HepG2 (cell line): ENCODE results near the gene CSNK1G3. TPM values are rescaled to one million over a fixed set of nuclear protein-coding genes. Genes with fewer than 3 reads are reported as not detected.

Experiments
- ARNT ChIP-seq: fragments of 450-650 bp; IDR thresholded peaks from 2 replicates; pipeline ENCODE4 v1.6.1; 2017
- ATF6 ChIP-seq: sonication (generic); formaldehyde crosslinking; conservative IDR thresholded peaks from 2 replicates; pipeline ENCODE4 v1.4.0; 2020; ENCODE audit warnings: missing genetic modification reagents
- CENPX ChIP-seq: sonication (generic); formaldehyde crosslinking; IDR thresholded peaks from 2 replicates; pipeline ENCODE4 v1.9.0; 2021; ENCODE audit warnings: mild to moderate bottlenecking, missing genetic modification reagents, moderate library complexity
- ELF4 ChIP-seq: sonication (generic); formaldehyde crosslinking; IDR thresholded peaks from 2 replicates; pipeline ENCODE4 v1.5.0; 2020; ENCODE audit warnings: missing genetic modification reagents, mild to moderate bottlenecking, moderate library complexity, borderline replicate concordance
- FOSL1 ChIP-seq: sonication (generic); formaldehyde crosslinking; IDR thresholded peaks from 2 replicates; pipeline ENCODE4 v1.9.0; 2021; ENCODE audit warnings: missing genetic modification reagents, borderline replicate concordance
- HIC2 ChIP-seq: sonication (generic); formaldehyde crosslinking; IDR thresholded peaks from 2 replicates; pipeline ENCODE4 v1.9.0; 2022; ENCODE audit warnings: low read depth, missing genetic modification reagents
- MAX ChIP-seq: IDR thresholded peaks from 2 replicates; pipeline ENCODE4 v1.6.1; 2012; ENCODE audit warnings: inconsistent platforms
- MEF2D ChIP-seq: sonication (generic); formaldehyde crosslinking; IDR thresholded peaks from 2 replicates; pipeline ENCODE4 v1.5.1; 2020; ENCODE audit warnings: mild to moderate bottlenecking, missing genetic modification reagents
- MYC ChIP-seq: sonication (generic); formaldehyde crosslinking; IDR thresholded peaks from 2 replicates; pipeline ENCODE4 v1.9.0; 2021; ENCODE audit warnings: missing genetic modification reagents, borderline replicate concordance
- SAP130 ChIP-seq: IDR thresholded peaks from 2 replicates; pipeline ENCODE4 v1.6.1; 2016; ENCODE audit warnings: low read depth
- SKIL ChIP-seq: sonication (generic); formaldehyde crosslinking; IDR thresholded peaks from 2 replicates; pipeline ENCODE4 v1.8.0; 2022; ENCODE audit warnings: missing genetic modification reagents, mild to moderate bottlenecking, moderate library complexity, borderline replicate concordance
- SNAI1 ChIP-seq: sonication (generic); formaldehyde crosslinking; IDR thresholded peaks from 2 replicates; pipeline ENCODE4 v1.5.0; 2020; ENCODE audit warnings: mild to moderate bottlenecking, missing genetic modification reagents, borderline replicate concordance
- TAF15 ChIP-seq: fragments of 200-400 bp; formaldehyde crosslinking; IDR thresholded peaks from one replicate; pipeline ENCODE4 v1.6.1; 2018; ENCODE audit warnings: mild to moderate bottlenecking, low read depth, low read length; ENCODE audit not compliant: poor library complexity, severe bottlenecking
- YY1 ChIP-seq: IDR thresholded peaks from 2 replicates; pipeline ENCODE4 v1.6.1; 2011; ENCODE audit warnings: low read length, low read depth, moderate library complexity, mild to moderate bottlenecking; ENCODE audit not compliant: insufficient read depth, insufficient replicate concordance
- ZFX ChIP-seq: sonication (generic); formaldehyde crosslinking; IDR thresholded peaks from 2 replicates; pipeline ENCODE4 v1.4.0; 2020; ENCODE audit warnings: mild to moderate bottlenecking, low read depth, missing genetic modification reagents, moderate library complexity
- ZNF44 ChIP-seq: sonication (generic); formaldehyde crosslinking; IDR thresholded peaks from 2 replicates; pipeline ENCODE4 v1.5.1; 2020; ENCODE audit warnings: mild to moderate bottlenecking, missing genetic modification reagents
- ZNF574 ChIP-seq: sonication (generic); formaldehyde crosslinking; IDR thresholded peaks from 2 replicates; pipeline ENCODE4 v1.4.0; 2020; ENCODE audit warnings: missing genetic modification reagents
- ZNF598 ChIP-seq: sonication (generic); formaldehyde crosslinking; IDR thresholded peaks from 2 replicates; pipeline ENCODE4 v1.5.1; 2020; ENCODE audit warnings: mild to moderate bottlenecking, missing genetic modification reagents, borderline replicate concordance
- ZSCAN9 ChIP-seq: IDR thresholded peaks from 2 replicates; pipeline ENCODE4 v1.6.1; 2016; ENCODE audit warnings: borderline replicate concordance
- polyA plus RNA-seq, 8 experiments: library from polyadenylated mRNA; depleted of rRNA in 3 of 8; stranded (reverse) in 7 of 8; unstranded in 1 of 8; fragments of >200 nt; fragmentation: Illumina TruSeq in 4 of 8; extraction: Trizol in 4 of 8; gene quantifications; 2 replicates each; pipeline versions ENCODE4 v1.2.1 to v1.2.3, GENCODE V29; 2011 to 2016; ENCODE audit warnings: low read depth in 4 of 8, missing spikeins in 1 of 8, mixed read lengths in 1 of 8; ENCODE audit not compliant: insufficient read depth in 1 of 8
- total RNA-seq, 5 experiments: library from RNA; depleted of rRNA; stranded (reverse); fragments of >200 nt; fragmentation: Illumina TruSeq; extraction: Trizol; gene quantifications; 2 replicates each; pipeline ENCODE4 v1.2.3, GENCODE V29; 2016; ENCODE audit warnings: low read depth in 1 of 5

CSNK1G3 gene
- total and polyA plus RNA-seq, 2 of the 13 experiments (the other 11 are each of a cell fraction or from before 2014, with no cell fraction given), result 11.3 to 31.5 TPM

- TF ChIP-seq ZFX (CRISPR knock-in tag), result peak; percentile 80
- peak; percentile 20; the same call in 1 of the 2 replicates for TF ChIP-seq MYC (CRISPR knock-in tag)
- TF ChIP-seq ZNF598 (CRISPR knock-in tag), result peak; percentile 83; the same call in 1 of the 2 replicates
- 0 out of 2 replicates have a peak, but pooled peaks have one; percentile 34 for TF ChIP-seq ZSCAN9 (CRISPR knock-in tag)
- TF ChIP-seq ATF6 (CRISPR knock-in tag), result no peak
- no peak for TF ChIP-seq FOSL1 (CRISPR knock-in tag)
- peak; percentile 83 for TF ChIP-seq SAP130 (CRISPR knock-in tag)
- TF ChIP-seq YY1, result peak; percentile 59
- TF ChIP-seq SKIL, result no peak
- TF ChIP-seq HIC2 (CRISPR knock-in tag), result peak; percentile 20; the same call in 1 of the 2 replicates
- TF ChIP-seq CENPX (CRISPR knock-in tag), result no peak
- peak; percentile 64; the same call in 1 of the 2 replicates for TF ChIP-seq MEF2D (CRISPR knock-in tag)
- TF ChIP-seq SNAI1 (CRISPR knock-in tag), result peak; percentile 60; the same call in 1 of the 2 replicates
- TF ChIP-seq MAX, result peak; percentile 61
- TF ChIP-seq TAF15, result no peak
- TF ChIP-seq ZNF44 (CRISPR knock-in tag), result no peak
- peak; percentile 69 for TF ChIP-seq ZNF574 (CRISPR knock-in tag)
- no peak for TF ChIP-seq ARNT
- TF ChIP-seq ELF4, result 0 out of 2 replicates have a peak, but pooled peaks have one; percentile 50
These were observed at the start of gene CSNK1G3 (continued) for GRCh38 chr5:123511648-123512605.
